ENCODE measurements around the gene CDKAL1. TPM values are rescaled to one million over a fixed set of nuclear protein-coding genes. Genes with fewer than 3 reads are reported as not detected.

Gene CDKAL1
- total and polyA plus RNA-seq, 9 of the 15 experiments (the other 6 are each of a cell fraction or from before 2014, with no cell fraction given), result 11.2 to 36.3 (median 20.1) TPM

GRCh38 chr6:21158149-21158548, 623.9 kb downstream of the CDKAL1 start (continued):
- TF ChIP-seq ZNF609 (CRISPR knock-in tag; IDR thresholded peaks at IDR 0.05; ENCODE audit: borderline replicate concordance) (no peak), HMGN3 (IDR thresholded peaks at IDR 0.05; ENCODE audit: borderline replicate concordance, extremely low read depth, insufficient read length, low read depth, low read length) (no peak), ADNP (tag; IDR thresholded peaks at IDR 0.05) (no peak), CTCFL (IDR thresholded peaks at IDR 0.05; ENCODE audit: borderline replicate concordance, insufficient read depth, low read depth, low read length, poor library complexity, severe bottlenecking) (no peak), ZNF639 (CRISPR knock-in tag; conservative IDR thresholded peaks at IDR 0.05 in 1 of 2, IDR thresholded peaks at IDR 0.05 in 1 of 2) (no peak), ARID2 (IDR thresholded peaks at IDR 0.05) (no peak), HDAC6 (IDR thresholded peaks at IDR 0.05; ENCODE audit: low read depth, low read length) (no peak), EP300 (IDR thresholded peaks at IDR 0.05; ENCODE audit: low read length) (peak; percentile 9; the same call in 1 of the 2 replicates), HNRNPK (IDR thresholded peaks at IDR 0.05; ENCODE audit: low read depth, low read length, poor library complexity, severe bottlenecking) (no peak), HDAC1 (IDR thresholded peaks at IDR 0.05) (0 out of 4 replicates have a peak, but pooled peaks of 1 of the 2 experiments have one; percentile 39), CBFA2T2 (conservative IDR thresholded peaks at IDR 0.05) (peak; percentile 86), FOXM1 (IDR thresholded peaks at IDR 0.05; ENCODE audit: low read depth) (no peak; the same call in 1 of the 2 replicates), FOXM1 (CRISPR knock-in tag; IDR thresholded peaks at IDR 0.05; ENCODE audit: low read depth) (no peak), CSDE1 (IDR thresholded peaks at IDR 0.05) (no peak), SP2 (IDR thresholded peaks at IDR 0.05; ENCODE audit: extremely low read depth, low read depth, low read length, poor library complexity, severe bottlenecking) (no peak), PKNOX1 (IDR thresholded peaks at IDR 0.05) (peak; percentile 70; the same call in 1 of the 2 replicates), DPF2 (IDR thresholded peaks at IDR 0.05) (peak; percentile 57; the same call in 1 of the 2 replicates), NFIC (IDR thresholded peaks at IDR 0.05) (peak; percentile 64), CCNT2 (IDR thresholded peaks at IDR 0.05; ENCODE audit: borderline replicate concordance, extremely low read depth, insufficient read length, low read depth, low read length) (no peak)

All from K562 (cell line).